Thoracic aorta (tissue), 2 donors: ENCODE measurements around the gene YBX1. TPM values are rescaled to one million over a fixed set of nuclear protein-coding genes. Genes with fewer than 3 reads are reported as not detected.

Experiments
- ATAC-seq: fragments of 150-250 bp; one replicate; pipeline ENCODE4 v1.8.0; 2017; ENCODE audit warnings: low read depth; ENCODE audit not compliant: insufficient number of reproducible peaks, low FRiP score
- DNase-seq: peaks from one replicate; pipeline ENCODE4 v3.0.0-alpha.2; 2020; ENCODE audit warnings: low spot score
- H3K27ac ChIP-seq, 2 donors: fragments of 200-600 bp; sonication (generic); 1 replicate in 1 of 2; 2 replicates in 1 of 2; pipeline ENCODE4 v1.5.1; 2016; ENCODE audit warnings: mild to moderate bottlenecking in 2 of 2, moderate library complexity in 2 of 2
- H3K27me3 ChIP-seq: fragments of 200-600 bp; sonication (generic); replicated peaks from 2 replicates; pipeline ENCODE4 v1.6.0; 2016; ENCODE audit warnings: mild to moderate bottlenecking; ENCODE audit not compliant: insufficient read depth
- H3K36me3 ChIP-seq: fragments of 200-600 bp; sonication (generic); one replicate; pipeline ENCODE4 v1.5.1; 2016
- H3K4me1 ChIP-seq, 2 donors: fragments of 200-600 bp; sonication (generic); 1 replicate in 1 of 2; 2 replicates in 1 of 2; pipeline versions ENCODE4 v1.5.1 to v1.6.0; 2016; ENCODE audit warnings: low read depth in 2 of 2, mild to moderate bottlenecking in 1 of 2; ENCODE audit not compliant: control insufficient read depth in 1 of 2
- H3K4me3 ChIP-seq: fragments of 200-600 bp; sonication (generic); 2 replicates; pipeline ENCODE4 v1.5.1; 2016; ENCODE audit warnings: mild to moderate bottlenecking
- H3K9me3 ChIP-seq: fragments of 200-600 bp; sonication (generic); 2 replicates; pipeline ENCODE4 v1.5.1; 2016
- CTCF ChIP-seq: fragments of 200-600 bp; sonication (generic); IDR thresholded peaks from one replicate; pipeline ENCODE4 v1.5.1; 2019; ENCODE audit warnings: antibody characterized with exemption
- total RNA-seq, 2 donors: library from RNA; depleted of rRNA; stranded (reverse); fragments of >200 nt; gene quantifications; one replicate each; pipeline versions ENCODE4 v1.1.0 to v1.2.3, GENCODE V29; 2016

The YBX1 gene
- total RNA-seq, 2 donors from 2014 or later: 301 to 392 TPM

GRCh38 chr1:42741706-42742105, 59.5 kb downstream of the YBX1 start:
- TF ChIP-seq CTCF: no peak
- no peaks in the 10 kb centered on the region for H3K27me3 ChIP-seq
- H3K9me3 ChIP-seq: no peaks in the 10 kb centered on the region
- H3K27ac ChIP-seq: no peak overlapping the region
- H3K4me1 ChIP-seq: no peaks in the 10 kb centered on the region
- DNase-seq (no peak), ATAC-seq (no peak)
- no peak overlapping the region for H3K4me3 ChIP-seq
- peaks cover under 1% of the 10 kb centered on the region for H3K36me3 ChIP-seq

- no peak for TF ChIP-seq CTCF
Observed at GRCh38 chr1:42742141-42742540, 59.9 kb downstream of the YBX1 start.

GRCh38 chr1:42742617-42743316, 60.5 kb downstream of the YBX1 start:
- ATAC-seq: no peak
- Histone ChIP-seq H3K4me1 (no peaks in the 10 kb centered on the region), H3K36me3 (peaks cover 11% of the 10 kb centered on the region), H3K9me3 (no peaks in the 10 kb centered on the region), H3K27ac (no peak overlapping the region), H3K27me3 (no peaks in the 10 kb centered on the region), H3K4me3 (no peak overlapping the region)
- TF ChIP-seq CTCF: no peak
- no peak for DNase-seq

More at GRCh38 chr1:42742141-42742540, 59.9 kb downstream of the YBX1 start:
- peaks cover 5% of the 10 kb centered on the region for H3K36me3 ChIP-seq
- H3K4me3 ChIP-seq: no peak overlapping the region
- H3K27ac ChIP-seq: no peak overlapping the region
- ATAC-seq (no peak), DNase-seq (no peak)
- no peaks in the 10 kb centered on the region for H3K4me1 ChIP-seq
- H3K9me3 ChIP-seq: no peaks in the 10 kb centered on the region
- H3K27me3 ChIP-seq: no peaks in the 10 kb centered on the region

DNA sequence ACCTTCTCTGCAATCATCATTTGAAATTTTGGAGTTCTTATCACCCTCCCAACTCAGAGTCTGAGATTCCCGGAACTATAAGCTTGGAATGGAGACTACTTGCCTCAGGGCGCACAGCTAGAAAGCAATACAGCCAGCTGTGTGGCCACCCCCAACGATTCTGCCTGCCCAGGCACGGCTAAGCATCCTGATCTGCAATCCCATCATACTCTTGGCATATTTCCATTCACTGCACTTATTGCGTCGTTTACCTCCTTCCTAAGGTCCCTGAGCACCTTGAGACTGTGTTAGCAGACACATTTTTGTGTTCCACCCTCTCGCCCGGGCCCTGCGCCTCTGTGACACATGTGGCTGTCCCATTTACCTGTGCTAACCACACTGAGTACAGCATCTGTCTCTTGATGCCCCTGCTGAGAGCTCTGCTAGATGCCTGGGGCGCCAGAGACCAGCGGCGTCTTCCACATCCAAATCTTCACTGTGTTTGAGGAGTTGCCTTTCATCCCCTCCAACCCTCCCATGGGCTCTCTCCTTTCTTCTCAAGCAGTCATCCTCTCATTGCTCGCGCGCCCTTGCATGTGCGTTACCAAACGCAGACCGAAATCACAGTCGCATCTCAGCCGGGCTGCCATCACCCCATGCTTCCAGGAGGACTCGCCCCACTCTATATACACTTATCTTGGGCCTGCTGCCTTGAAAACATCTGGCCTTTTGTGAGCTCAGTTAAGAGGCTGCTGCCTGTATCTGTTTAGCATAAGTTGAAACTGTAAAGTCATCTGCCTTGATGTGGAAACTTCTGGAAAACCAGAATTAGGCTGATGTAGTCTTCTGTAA, 61.3 kb downstream of the YBX1 start:
- ATAC-seq: no peak
- Histone ChIP-seq H3K36me3 (peaks cover 19% of the 10 kb centered on the region), H3K27me3 (no peaks in the 10 kb centered on the region), H3K4me3 (no peak overlapping the region), H3K9me3 (no peaks in the 10 kb centered on the region), H3K27ac (no peak overlapping the region), H3K4me1 (no peaks in the 10 kb centered on the region)
- DNase-seq: no peak
- no peak for TF ChIP-seq CTCF

DNA sequence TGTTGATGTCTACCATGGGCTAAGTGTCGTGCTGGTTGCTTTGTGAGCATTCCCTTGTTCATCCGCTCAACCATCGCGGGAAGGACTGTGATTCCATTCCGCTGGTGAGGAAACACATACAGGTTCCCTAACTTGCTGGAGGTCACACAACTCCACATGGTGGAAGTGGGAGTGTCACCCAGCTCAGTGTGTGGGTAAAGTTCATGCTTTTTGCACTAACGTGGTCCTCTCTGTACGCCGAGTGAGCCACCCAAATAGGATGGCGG, 61.9 kb downstream of the YBX1 start:
- Histone ChIP-seq H3K4me3 (no peak overlapping the region), H3K9me3 (no peaks in the 10 kb centered on the region), H3K27me3 (no peaks in the 10 kb centered on the region), H3K4me1 (no peaks in the 10 kb centered on the region), H3K36me3 (peaks cover 23% of the 10 kb centered on the region), H3K27ac (no peak overlapping the region)
- ATAC-seq (no peak), DNase-seq (no peak)
- no peak for TF ChIP-seq CTCF
